Sigmoid colon (tissue), 7 donors: ENCODE results near the gene ALOX5. TPM values are rescaled to one million over a fixed set of nuclear protein-coding genes. Genes with fewer than 3 reads are reported as not detected.
"Not testable (repeated sequence)": the region's sequence is repeated elsewhere in the genome, so short reads cannot be mapped to it uniquely, and the experiment has no call there.

Experiments used
- DNase-seq: peaks from one replicate; pipeline ENCODE4 v3.0.0-alpha.2; 2019
- H3K27ac ChIP-seq, 4 donors: fragments of 200-600 bp; sonication (generic); one replicate each; pipeline ENCODE4 v1.5.1; 2016 to 2019; ENCODE audit warnings: mild to moderate bottlenecking in 1 of 4
- H3K27me3 ChIP-seq, 3 donors: fragments of 200-600 bp; sonication (generic); one replicate each; pipeline ENCODE4 v1.5.1; 2019; ENCODE audit warnings: mild to moderate bottlenecking in 1 of 3
- H3K36me3 ChIP-seq, 4 donors: fragments of 200-600 bp; sonication (generic); one replicate each; pipeline ENCODE4 v1.5.1; 2016 to 2019
- H3K4me1 ChIP-seq, 4 donors: fragments of 200-600 bp; sonication (generic); one replicate each; pipeline ENCODE4 v1.5.1; 2017 to 2019
- H3K4me3 ChIP-seq, 4 donors: fragments of 200-600 bp; sonication (generic); one replicate each; pipeline ENCODE4 v1.5.1; 2017 to 2019; ENCODE audit warnings: mild to moderate bottlenecking in 2 of 4, moderate library complexity in 1 of 4
- H3K9me3 ChIP-seq, 4 donors: fragments of 200-600 bp in 3 of 4; sonication (generic) in 3 of 4; one replicate each; pipeline versions ENCODE4 v1.5.1 to v1.6.1; 2013 to 2019
- EP300 ChIP-seq, 4 donors: sonication (generic); formaldehyde crosslinking; IDR thresholded peaks; one replicate each; pipeline ENCODE4 v1.6.1; 2017; ENCODE audit warnings: antibody characterized with exemption in 4 of 4
- POLR2A ChIP-seq, 2 donors: fragments of 450-650 bp; IDR thresholded peaks; one replicate each; pipeline ENCODE4 v1.6.1; 2016; ENCODE audit warnings: antibody characterized with exemption in 2 of 2, mild to moderate bottlenecking in 2 of 2, moderate library complexity in 2 of 2
- POLR2AphosphoS5 ChIP-seq, 4 donors: sonication (generic); formaldehyde crosslinking; IDR thresholded peaks; one replicate each; pipeline ENCODE4 v1.6.1; 2017; ENCODE audit warnings: antibody characterized with exemption in 4 of 4
- WGBS, 2 donors: extraction: QIAGEN DNeasy Blood & Tissue Kit; methylation state at CpG; one replicate each; pipeline ENCODE4 v1.1.7; 2013; 5-methylcytosine and 5-hydroxymethylcytosine counted together
- intact Hi-C: fragments of 100-400 bp; cut with DNase I; formaldehyde crosslinking; loops from one replicate; pipeline ENCODE4 v1.15.1; 2023
- polyA plus RNA-seq, 3 donors: library from polyadenylated mRNA; stranded (reverse); fragments of 200-250 nt; gene quantifications; one replicate each; pipeline ENCODE4 v1.2.3, GENCODE V29; 2013
- total RNA-seq, 4 donors: library from RNA; depleted of rRNA; stranded (reverse); fragments of >200 nt; gene quantifications; one replicate each; pipeline ENCODE4 v1.1.0, GENCODE V29; 2016
- TF ChIP-seq, protein P1 (sequence below), 4 experiments: fragments of 450-650 bp in 3 of 4; fragments of 200-600 bp in 1 of 4; IDR thresholded peaks; one replicate each; pipeline ENCODE4 v1.5.1; 2016 to 2019; ENCODE audit warnings: antibody characterized with exemption in 4 of 4, mild to moderate bottlenecking in 3 of 4, moderate library complexity in 2 of 4
- donor health status: healthy with polysubstance abuse.
- donor health status: Bipolar disorder and iron deficiency.
- donor health status: healthy.

The ALOX5 gene
- total and polyA plus RNA-seq, 7 donors, result 7.2 to 31.9 (median 23.2) TPM

DNA sequence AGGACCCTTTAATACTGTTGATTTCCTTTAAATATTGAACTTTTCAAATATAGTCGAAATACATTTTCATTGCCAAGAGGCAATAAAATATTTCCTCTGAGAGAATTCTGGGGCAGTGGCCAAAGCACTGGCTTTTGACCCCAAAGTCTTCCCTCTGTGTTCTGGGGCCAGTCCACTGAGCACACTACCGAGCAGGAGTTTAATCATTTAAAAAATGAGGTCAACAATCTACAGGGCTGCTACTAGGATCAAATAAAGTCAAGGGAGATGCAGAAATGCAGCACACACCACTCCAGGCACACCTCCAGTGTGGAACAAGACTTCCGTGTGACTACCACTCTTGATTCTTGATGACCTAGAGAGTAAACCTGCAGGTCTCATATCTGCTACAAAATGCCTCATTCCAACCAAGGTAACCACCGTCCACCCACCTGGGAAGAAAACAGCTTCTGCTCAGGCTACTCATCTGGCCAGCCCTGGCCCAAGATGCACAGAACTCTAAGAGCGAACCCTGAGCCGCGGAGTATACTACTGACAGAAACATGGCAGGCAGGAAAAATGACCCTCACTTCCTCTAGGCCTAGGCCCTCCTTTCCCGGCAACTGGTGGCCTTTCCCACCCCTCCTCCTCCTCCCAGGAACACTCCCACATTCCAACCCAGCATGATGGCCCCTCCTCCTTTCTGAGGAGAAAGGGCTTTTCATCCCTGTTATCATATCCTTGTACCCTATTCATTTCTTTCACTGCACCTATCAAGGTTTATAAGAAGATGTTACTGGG is 97.7 kb downstream of the ALOX5 start:
- no peaks in the 10 kb centered on the region for H3K36me3 ChIP-seq
- no peaks in the 10 kb centered on the region for H3K27me3 ChIP-seq
- intact Hi-C loops, result no loop called here
- no peak overlapping the region for H3K27ac ChIP-seq
- DNase-seq, result no peak
- TF ChIP-seq POLR2A (IDR thresholded peaks at IDR 0.05) (no peak), EP300 (IDR thresholded peaks at IDR 0.05) (no peak), POLR2AphosphoS5 (IDR thresholded peaks at IDR 0.05) (no peak)
- TF ChIP-seq, protein P1, sequence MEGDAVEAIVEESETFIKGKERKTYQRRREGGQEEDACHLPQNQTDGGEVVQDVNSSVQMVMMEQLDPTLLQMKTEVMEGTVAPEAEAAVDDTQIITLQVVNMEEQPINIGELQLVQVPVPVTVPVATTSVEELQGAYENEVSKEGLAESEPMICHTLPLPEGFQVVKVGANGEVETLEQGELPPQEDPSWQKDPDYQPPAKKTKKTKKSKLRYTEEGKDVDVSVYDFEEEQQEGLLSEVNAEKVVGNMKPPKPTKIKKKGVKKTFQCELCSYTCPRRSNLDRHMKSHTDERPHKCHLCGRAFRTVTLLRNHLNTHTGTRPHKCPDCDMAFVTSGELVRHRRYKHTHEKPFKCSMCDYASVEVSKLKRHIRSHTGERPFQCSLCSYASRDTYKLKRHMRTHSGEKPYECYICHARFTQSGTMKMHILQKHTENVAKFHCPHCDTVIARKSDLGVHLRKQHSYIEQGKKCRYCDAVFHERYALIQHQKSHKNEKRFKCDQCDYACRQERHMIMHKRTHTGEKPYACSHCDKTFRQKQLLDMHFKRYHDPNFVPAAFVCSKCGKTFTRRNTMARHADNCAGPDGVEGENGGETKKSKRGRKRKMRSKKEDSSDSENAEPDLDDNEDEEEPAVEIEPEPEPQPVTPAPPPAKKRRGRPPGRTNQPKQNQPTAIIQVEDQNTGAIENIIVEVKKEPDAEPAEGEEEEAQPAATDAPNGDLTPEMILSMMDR (IDR thresholded peaks at IDR 0.05), result no peak
- H3K4me3 ChIP-seq, result no peak overlapping the region
- H3K4me1 ChIP-seq, result peaks cover 0 to 37% (median 31%) of the 10 kb centered on the region in 4 donors
- no peaks in the 10 kb centered on the region for H3K9me3 ChIP-seq
- WGBS, 2 donors, result 73 to 85% methylated on average over 8 of the region's 8 CpGs

DNA sequence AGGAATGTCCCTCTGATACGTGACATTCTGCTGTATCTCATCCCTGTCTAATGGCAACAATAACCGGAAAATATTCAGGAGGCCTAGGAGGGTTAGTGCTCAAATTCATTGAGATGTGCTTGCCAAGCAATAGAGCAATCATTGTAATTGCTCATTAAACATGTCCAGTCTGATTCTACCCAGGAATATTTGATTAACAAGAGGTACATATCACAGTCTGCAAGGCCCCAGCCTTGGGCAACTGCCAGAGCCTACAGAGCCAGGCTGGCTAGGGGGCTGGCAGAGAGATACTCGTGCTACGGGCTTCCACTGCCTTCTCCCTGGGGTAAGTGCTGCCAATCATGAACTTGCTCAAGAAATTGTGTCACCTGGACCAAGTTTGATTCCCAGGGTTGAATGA is 99.1 kb downstream of the ALOX5 start:
- DNase-seq, result no peak
- WGBS, 2 donors, result 85 to 94% methylated on average over 4 of the region's 4 CpGs
- no peaks in the 10 kb centered on the region for H3K36me3 ChIP-seq
- no peak overlapping the region for H3K27ac ChIP-seq
- H3K9me3 ChIP-seq, result no peaks in the 10 kb centered on the region
- intact Hi-C loops, result no loop called here
- TF ChIP-seq POLR2A (IDR thresholded peaks at IDR 0.05), result no peak
- no peak for TF ChIP-seq EP300 (IDR thresholded peaks at IDR 0.05)
- no peak for TF ChIP-seq POLR2AphosphoS5 (IDR thresholded peaks at IDR 0.05)
- H3K27me3 ChIP-seq, result no peaks in the 10 kb centered on the region
- peaks cover 0 to 37% (median 31%) of the 10 kb centered on the region in 4 donors for H3K4me1 ChIP-seq
- H3K4me3 ChIP-seq, result no peak overlapping the region

DNA sequence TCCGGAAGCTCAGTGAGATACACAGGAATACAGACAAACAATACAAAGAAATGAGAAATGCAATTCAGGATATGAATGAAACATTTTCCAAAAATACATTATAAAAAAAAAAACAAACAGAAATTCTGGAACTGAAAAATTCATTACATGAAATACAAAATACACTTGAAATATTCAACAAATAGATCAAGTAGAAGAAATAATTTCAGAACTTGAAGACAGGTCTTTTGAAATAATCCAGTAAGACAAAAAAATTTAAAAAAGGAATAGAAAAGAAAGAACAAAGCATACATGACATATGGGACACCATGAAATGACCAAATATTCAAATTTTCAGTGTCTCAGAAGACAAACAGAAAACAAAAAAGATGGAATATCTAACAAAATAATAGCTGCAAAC is 102.5 kb downstream of the ALOX5 start:
- no peaks in the 10 kb centered on the region for H3K36me3 ChIP-seq
- peaks cover 0 to 20% (median 14%) of the 10 kb centered on the region in 4 donors for H3K4me1 ChIP-seq
- no peak for TF ChIP-seq POLR2A (IDR thresholded peaks at IDR 0.05)
- TF ChIP-seq, protein P1 (IDR thresholded peaks at IDR 0.05), result no peak
- no peak for TF ChIP-seq EP300 (IDR thresholded peaks at IDR 0.05)
- no peak for TF ChIP-seq POLR2AphosphoS5 (IDR thresholded peaks at IDR 0.05)
- intact Hi-C loops, result no loop called here
- no peak overlapping the region for H3K4me3 ChIP-seq
- WGBS, 2 donors, result 96 to 100% methylated on average over 1 of the region's 1 CpG
- H3K27me3 ChIP-seq, result no peaks in the 10 kb centered on the region
- H3K9me3 ChIP-seq, result no peaks in the 10 kb centered on the region
- H3K27ac ChIP-seq, result no peak overlapping the region
- DNase-seq, result no peak

GRCh38 chr10:45480294-45480693 is 106.3 kb downstream of the ALOX5 start:
- 96 to 99% methylated on average over 2 of the region's 2 CpGs for WGBS, 2 donors
- H3K36me3 ChIP-seq, result no peaks in the 10 kb centered on the region
- H3K27me3 ChIP-seq, result no peaks in the 10 kb centered on the region
- H3K27ac ChIP-seq, result no peak overlapping the region
- no peaks in the 10 kb centered on the region for H3K9me3 ChIP-seq
- no peak overlapping the region for H3K4me3 ChIP-seq
- intact Hi-C loops, result no loop called here
- no peaks in the 10 kb centered on the region for H3K4me1 ChIP-seq
- no peak for TF ChIP-seq EP300 (IDR thresholded peaks at IDR 0.05)
- no peak for TF ChIP-seq POLR2A (IDR thresholded peaks at IDR 0.05)
- no peak for TF ChIP-seq POLR2AphosphoS5 (IDR thresholded peaks at IDR 0.05)
- TF ChIP-seq, protein P1 (IDR thresholded peaks at IDR 0.05), result no peak
- no peak for DNase-seq

- H3K4me1 ChIP-seq, H3K36me3 ChIP-seq, H3K4me3 ChIP-seq, H3K27ac ChIP-seq, intact Hi-C loops, H3K27me3 ChIP-seq, DNase-seq, H3K9me3 ChIP-seq: not testable (repeated sequence)
- WGBS, 2 donors, result 78 to 89% methylated on average over 4 of the region's 4 CpGs
Measured at GRCh38 chr10:45481100-45481499, 107.1 kb downstream of the ALOX5 start.
